C4-2B (cell line): Measurements from ENCODE around the gene PEX5L.

Source experiments
- ZFX ChIP-seq: fragments of 450-650 bp; IDR thresholded peaks from 2 replicates; pipeline ENCODE4 v1.6.1; 2017
- TF ChIP-seq, protein P1 (sequence below): fragments of 450-650 bp; conservative IDR thresholded peaks from 2 replicates; pipeline ENCODE4 v1.5.1; 2017; ENCODE audit warnings: mild to moderate bottlenecking

DNA sequence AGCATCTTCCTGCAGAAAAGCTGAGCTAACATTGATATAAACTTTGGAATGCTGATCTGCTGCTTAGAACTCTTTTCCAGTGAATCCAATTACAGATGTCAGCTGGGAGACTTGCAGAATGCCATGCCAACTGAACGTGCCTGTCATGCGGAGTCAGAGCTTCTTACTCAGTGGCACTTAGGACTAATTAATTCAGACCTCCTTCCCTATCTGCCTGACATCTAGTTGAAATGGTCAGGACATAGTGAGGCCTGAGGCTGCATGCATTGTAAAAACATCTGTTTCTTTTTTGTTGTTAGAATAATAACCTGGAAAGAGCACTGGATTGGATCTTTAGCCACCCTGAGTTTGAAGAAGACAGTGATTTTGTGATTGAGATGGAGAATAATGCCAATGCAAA, 271.3 kb downstream of the PEX5L start:
- TF ChIP-seq, protein P1, sequence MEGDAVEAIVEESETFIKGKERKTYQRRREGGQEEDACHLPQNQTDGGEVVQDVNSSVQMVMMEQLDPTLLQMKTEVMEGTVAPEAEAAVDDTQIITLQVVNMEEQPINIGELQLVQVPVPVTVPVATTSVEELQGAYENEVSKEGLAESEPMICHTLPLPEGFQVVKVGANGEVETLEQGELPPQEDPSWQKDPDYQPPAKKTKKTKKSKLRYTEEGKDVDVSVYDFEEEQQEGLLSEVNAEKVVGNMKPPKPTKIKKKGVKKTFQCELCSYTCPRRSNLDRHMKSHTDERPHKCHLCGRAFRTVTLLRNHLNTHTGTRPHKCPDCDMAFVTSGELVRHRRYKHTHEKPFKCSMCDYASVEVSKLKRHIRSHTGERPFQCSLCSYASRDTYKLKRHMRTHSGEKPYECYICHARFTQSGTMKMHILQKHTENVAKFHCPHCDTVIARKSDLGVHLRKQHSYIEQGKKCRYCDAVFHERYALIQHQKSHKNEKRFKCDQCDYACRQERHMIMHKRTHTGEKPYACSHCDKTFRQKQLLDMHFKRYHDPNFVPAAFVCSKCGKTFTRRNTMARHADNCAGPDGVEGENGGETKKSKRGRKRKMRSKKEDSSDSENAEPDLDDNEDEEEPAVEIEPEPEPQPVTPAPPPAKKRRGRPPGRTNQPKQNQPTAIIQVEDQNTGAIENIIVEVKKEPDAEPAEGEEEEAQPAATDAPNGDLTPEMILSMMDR, result no peak
- TF ChIP-seq ZFX, result no peak
